ENCODE measurements around the gene INPP4B.

INPP4B gene

DNA sequence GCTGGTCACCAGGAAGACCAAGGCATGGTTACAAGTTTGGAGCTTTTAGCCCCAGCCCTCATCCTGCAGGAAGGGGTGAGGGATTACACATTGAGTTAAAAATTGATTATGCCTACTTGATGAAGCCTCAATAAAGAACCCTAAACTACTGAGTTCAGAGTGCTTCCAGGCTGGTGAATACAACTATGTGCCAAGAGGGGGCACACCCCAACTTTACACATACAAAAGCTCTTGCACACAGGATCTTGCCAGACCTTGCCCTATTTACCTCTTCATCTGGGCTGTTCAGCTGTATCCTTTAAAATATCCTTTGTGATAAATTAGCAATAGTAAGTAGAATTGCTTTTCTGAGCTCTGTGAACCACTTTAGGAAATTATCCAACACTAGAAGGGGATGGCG lies 489.3 kb downstream of the INPP4B start:
- no peak overlapping the region for H3K4me2 ChIP-seq (ENCODE audit: low read length)
- H3K9ac ChIP-seq (ENCODE audit: low read length): no peak overlapping the region
- H3K27ac ChIP-seq (ENCODE audit: low read length): no peak overlapping the region
- no peak overlapping the region for H3K4me3 ChIP-seq (ENCODE audit: low read length)
- 0 out of 2 replicates have a peak, but pooled peaks cover 5% of the 10 kb centered on the region for H3K27me3 ChIP-seq (ENCODE audit: low read depth, low read length)
- H3K4me1 ChIP-seq (ENCODE audit: low read length): peaks cover 3% of the 10 kb centered on the region
- H4K20me1 ChIP-seq (ENCODE audit: insufficient read depth, low read length): no peaks in the 10 kb centered on the region
- TF ChIP-seq EZH2phosphoT487 (IDR thresholded peaks at IDR 0.05; ENCODE audit: low read depth): no peak
- TF ChIP-seq, protein P1, sequence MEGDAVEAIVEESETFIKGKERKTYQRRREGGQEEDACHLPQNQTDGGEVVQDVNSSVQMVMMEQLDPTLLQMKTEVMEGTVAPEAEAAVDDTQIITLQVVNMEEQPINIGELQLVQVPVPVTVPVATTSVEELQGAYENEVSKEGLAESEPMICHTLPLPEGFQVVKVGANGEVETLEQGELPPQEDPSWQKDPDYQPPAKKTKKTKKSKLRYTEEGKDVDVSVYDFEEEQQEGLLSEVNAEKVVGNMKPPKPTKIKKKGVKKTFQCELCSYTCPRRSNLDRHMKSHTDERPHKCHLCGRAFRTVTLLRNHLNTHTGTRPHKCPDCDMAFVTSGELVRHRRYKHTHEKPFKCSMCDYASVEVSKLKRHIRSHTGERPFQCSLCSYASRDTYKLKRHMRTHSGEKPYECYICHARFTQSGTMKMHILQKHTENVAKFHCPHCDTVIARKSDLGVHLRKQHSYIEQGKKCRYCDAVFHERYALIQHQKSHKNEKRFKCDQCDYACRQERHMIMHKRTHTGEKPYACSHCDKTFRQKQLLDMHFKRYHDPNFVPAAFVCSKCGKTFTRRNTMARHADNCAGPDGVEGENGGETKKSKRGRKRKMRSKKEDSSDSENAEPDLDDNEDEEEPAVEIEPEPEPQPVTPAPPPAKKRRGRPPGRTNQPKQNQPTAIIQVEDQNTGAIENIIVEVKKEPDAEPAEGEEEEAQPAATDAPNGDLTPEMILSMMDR (IDR thresholded peaks at IDR 0.05; ENCODE audit: low read depth, low read length): peak; percentile 38
- H2AFZ ChIP-seq (ENCODE audit: low read depth, low read length): no peak overlapping the region
- no peaks in the 10 kb centered on the region for H3K79me2 ChIP-seq (ENCODE audit: low read length)
- no peaks in the 10 kb centered on the region for H3K9me3 ChIP-seq (ENCODE audit: insufficient read depth, low read length)
- H3K36me3 ChIP-seq (replicated peaks; ENCODE audit: low read depth, low read length): no peaks in the 10 kb centered on the region

- no peak overlapping the region for H3K4me3 ChIP-seq (ENCODE audit: low read length)
- H3K27me3 ChIP-seq (ENCODE audit: low read depth, low read length): 0 out of 2 replicates have a peak, but pooled peaks cover 5% of the 10 kb centered on the region
- no peak overlapping the region for H3K27ac ChIP-seq (ENCODE audit: low read length)
- peaks cover 4% of the 10 kb centered on the region for H3K4me1 ChIP-seq (ENCODE audit: low read length)
- H3K9me3 ChIP-seq (ENCODE audit: insufficient read depth, low read length): no peaks in the 10 kb centered on the region
- no peak overlapping the region for H3K9ac ChIP-seq (ENCODE audit: low read length)
- H3K36me3 ChIP-seq (replicated peaks; ENCODE audit: low read depth, low read length): no peaks in the 10 kb centered on the region
- H4K20me1 ChIP-seq (ENCODE audit: insufficient read depth, low read length): no peaks in the 10 kb centered on the region
- TF ChIP-seq, protein P1 (IDR thresholded peaks at IDR 0.05; ENCODE audit: low read depth, low read length): no peak
- TF ChIP-seq EZH2phosphoT487 (IDR thresholded peaks at IDR 0.05; ENCODE audit: low read depth): no peak
- H2AFZ ChIP-seq (ENCODE audit: low read depth, low read length): no peak overlapping the region
- H3K4me2 ChIP-seq (ENCODE audit: low read length): no peak overlapping the region
- H3K79me2 ChIP-seq (ENCODE audit: low read length): no peaks in the 10 kb centered on the region
Observed at GRCh38 chr4:142356118-142356759, 489.9 kb downstream of the INPP4B start.

- H3K9ac ChIP-seq (ENCODE audit: low read length): no peak overlapping the region
- no peaks in the 10 kb centered on the region for H3K36me3 ChIP-seq (replicated peaks; ENCODE audit: low read depth, low read length)
- TF ChIP-seq, protein P1 (IDR thresholded peaks at IDR 0.05; ENCODE audit: low read depth, low read length): no peak
- TF ChIP-seq EZH2phosphoT487 (IDR thresholded peaks at IDR 0.05; ENCODE audit: low read depth): no peak
- no peaks in the 10 kb centered on the region for H4K20me1 ChIP-seq (ENCODE audit: insufficient read depth, low read length)
- no peaks in the 10 kb centered on the region for H3K79me2 ChIP-seq (ENCODE audit: low read length)
- H2AFZ ChIP-seq (ENCODE audit: low read depth, low read length): no peak overlapping the region
- no peak overlapping the region for H3K4me2 ChIP-seq (ENCODE audit: low read length)
- H3K27ac ChIP-seq (ENCODE audit: low read length): no peak overlapping the region
- H3K4me1 ChIP-seq (ENCODE audit: low read length): peaks cover 4% of the 10 kb centered on the region
- no peak overlapping the region for H3K4me3 ChIP-seq (ENCODE audit: low read length)
- H3K9me3 ChIP-seq (ENCODE audit: insufficient read depth, low read length): no peaks in the 10 kb centered on the region
- 0 out of 2 replicates have a peak, but pooled peaks cover 5% of the 10 kb centered on the region for H3K27me3 ChIP-seq (ENCODE audit: low read depth, low read length)
Observed at GRCh38 chr4:142355421-142355930, 490.6 kb downstream of the INPP4B start.

DNA sequence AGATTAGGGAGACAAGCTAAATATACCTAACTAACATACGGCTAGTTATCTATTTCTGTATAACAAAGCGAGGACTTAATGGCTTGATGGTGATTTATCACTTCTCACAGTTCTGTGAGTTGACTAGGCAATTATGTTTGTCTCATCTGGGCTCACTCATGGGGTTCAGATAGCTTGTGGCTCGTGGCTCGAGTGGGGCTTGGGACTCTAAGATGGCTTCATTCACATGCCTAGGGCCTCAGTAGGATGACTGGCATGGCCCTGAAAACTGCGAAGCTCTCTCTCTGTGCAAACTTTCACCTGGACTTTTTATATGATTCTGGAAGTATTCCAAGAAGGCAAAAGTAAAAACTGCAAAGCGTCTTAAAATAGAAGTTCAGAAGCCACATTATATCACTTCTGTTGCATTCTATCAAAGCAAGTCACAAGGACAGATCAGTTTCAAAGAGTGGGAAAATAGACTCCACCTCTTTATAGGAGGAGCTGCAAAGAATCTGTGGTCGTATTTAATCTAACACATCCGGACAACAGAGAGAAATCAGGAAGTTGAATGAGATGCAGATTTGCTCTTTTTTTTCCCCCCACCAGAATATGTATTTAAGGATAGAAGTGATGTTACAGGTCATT lies 491.2 kb downstream of the INPP4B start:
- Histone ChIP-seq H2AFZ (ENCODE audit: low read depth, low read length) (no peak overlapping the region), H3K79me2 (ENCODE audit: low read length) (no peaks in the 10 kb centered on the region), H3K4me2 (ENCODE audit: low read length) (no peak overlapping the region), H3K36me3 (replicated peaks; ENCODE audit: low read depth, low read length) (no peaks in the 10 kb centered on the region), H3K9me3 (ENCODE audit: insufficient read depth, low read length) (no peaks in the 10 kb centered on the region), H3K27me3 (ENCODE audit: low read depth, low read length) (0 out of 2 replicates have a peak, but pooled peaks cover 5% of the 10 kb centered on the region), H3K27ac (ENCODE audit: low read length) (no peak overlapping the region), H3K4me3 (ENCODE audit: low read length) (no peak overlapping the region), H4K20me1 (ENCODE audit: insufficient read depth, low read length) (no peaks in the 10 kb centered on the region), H3K4me1 (ENCODE audit: low read length) (peaks cover 4% of the 10 kb centered on the region), H3K9ac (ENCODE audit: low read length) (no peak overlapping the region)
- TF ChIP-seq, protein P1 (IDR thresholded peaks at IDR 0.05; ENCODE audit: low read depth, low read length): no peak
- TF ChIP-seq EZH2phosphoT487 (IDR thresholded peaks at IDR 0.05; ENCODE audit: low read depth): no peak
